HG03457 (cell line): ENCODE measurements around the gene AKR1C3.
"Not testable (repeated sequence)": the region's sequence is repeated elsewhere in the genome, so short reads cannot be mapped to it uniquely, and the experiment has no call there.

Experiments
- ATAC-seq: cut with Tn5 transposase; IDR thresholded peaks from one replicate; pipeline ENCODE4 v1.9.1; 2021; ENCODE audit warnings: moderate number of reproducible peaks; ENCODE audit not compliant: unreplicated experiment

AKR1C3 gene

GRCh38 chr10:5094265-5095205, at the start of gene AKR1C3:
AKR1C3 (plus strand) TSS chr10:5094414; CDS start chr10:5094445, 31 bp downstream.
- no peak for ATAC-seq

- no peak for ATAC-seq
Observed at GRCh38 chr10:5045095-5045494, 49.1 kb upstream of the AKR1C3 start.

GRCh38 chr10:5046410-5046809, 47.8 kb upstream of the AKR1C3 start:
- ATAC-seq: no peak

GRCh38 chr10:5047055-5047454, 47.2 kb upstream of the AKR1C3 start:
- not testable (repeated sequence) for ATAC-seq

GRCh38 chr10:5047912-5048628, 46.1 kb upstream of the AKR1C3 start:
- ATAC-seq: no peak

- not testable (repeated sequence) for ATAC-seq
Observed at GRCh38 chr10:5052951-5053500, 41.2 kb upstream of the AKR1C3 start.

- not testable (repeated sequence) for ATAC-seq
Observed at GRCh38 chr10:5054831-5055230, 39.4 kb upstream of the AKR1C3 start.

- not testable (repeated sequence) for ATAC-seq
Observed at GRCh38 chr10:5059267-5059666, 34.9 kb upstream of the AKR1C3 start.

- not testable (repeated sequence) for ATAC-seq
Observed at GRCh38 chr10:5060791-5061190, 33.4 kb upstream of the AKR1C3 start.

GRCh38 chr10:5064656-5065055, 29.6 kb upstream of the AKR1C3 start:
- ATAC-seq: no peak

- ATAC-seq: no peak
Observed at GRCh38 chr10:5068274-5068984, 25.8 kb upstream of the AKR1C3 start.

GRCh38 chr10:5070648-5071410, 23.4 kb upstream of the AKR1C3 start:
- ATAC-seq: no peak

- ATAC-seq: no peak
Observed at GRCh38 chr10:5071411-5072198, 22.6 kb upstream of the AKR1C3 start.

- ATAC-seq: no peak
Observed at GRCh38 chr10:5073659-5074058, 20.6 kb upstream of the AKR1C3 start.

GRCh38 chr10:5076615-5077014, 17.6 kb upstream of the AKR1C3 start:
- no peak for ATAC-seq

GRCh38 chr10:5078547-5079180, 15.6 kb upstream of the AKR1C3 start:
- no peak for ATAC-seq

- ATAC-seq: no peak
Observed at GRCh38 chr10:5079306-5079830, 14.8 kb upstream of the AKR1C3 start.

- ATAC-seq: no peak
Observed at GRCh38 chr10:5079836-5080235, 14.4 kb upstream of the AKR1C3 start.

GRCh38 chr10:5081091-5081490, 13.1 kb upstream of the AKR1C3 start:
- no peak for ATAC-seq
